A673 (cell line): ENCODE data around the gene RNF217. TPM values are rescaled to one million over a fixed set of nuclear protein-coding genes. Genes with fewer than 3 reads are reported as not detected.

ENCODE experiments used
- BruUV-seq: library from RNA; stranded (reverse); fragments of 400-500 nt; replicated peaks from 2 replicates; lab custom pipeline; 2021; lab: Mats Ljungman, UMichigan
- CTCF ChIA-PET: fragments of 300-600 bp; sonication (Branson Sonifier 250); formaldehyde crosslinking; loops from one replicate; lab custom pipeline; 2022; ENCODE audit warnings: antibody characterized with exemption; lab: Charles Lee
- POLR2A ChIA-PET: fragments of 300-600 bp; sonication (Branson Sonifier 250); formaldehyde crosslinking; loops from one replicate; lab custom pipeline; 2022; ENCODE audit warnings: antibody characterized with exemption; ENCODE audit not compliant: low non-redundant PET; lab: Charles Lee
- DNase-seq: peaks from one replicate; pipeline ENCODE4 v3.0.0-alpha.2; 2015; ENCODE audit warnings: low spot score
- H3K27ac ChIP-seq: fragments of 200-600 bp; sonication (generic); 2 replicates; pipeline ENCODE4 v1.5.1; 2016; ENCODE audit warnings: mixed run types, low read depth, mild to moderate bottlenecking, mixed read lengths, antibody characterized with exemption, low read length; ENCODE audit not compliant: poor library complexity, severe bottlenecking
- H3K27me3 ChIP-seq: fragments of 200-600 bp; sonication (generic); replicated peaks from 2 replicates; pipeline ENCODE4 v1.6.1; 2017; ENCODE audit warnings: mixed run types, low read depth, mild to moderate bottlenecking, mixed read lengths, antibody characterized with exemption, low read length; ENCODE audit not compliant: insufficient read depth, poor library complexity
- H3K36me3 ChIP-seq: fragments of 200-600 bp; sonication (generic); 2 replicates; pipeline ENCODE4 v1.6.1; 2016; ENCODE audit warnings: mixed run types, mild to moderate bottlenecking, mixed read lengths, antibody characterized with exemption, low read length; ENCODE audit not compliant: insufficient read depth, poor library complexity, severe bottlenecking
- H3K4me1 ChIP-seq: fragments of 200-600 bp; sonication (generic); 2 replicates; pipeline ENCODE4 v1.6.1; 2017; ENCODE audit warnings: mixed run types, mild to moderate bottlenecking, mixed read lengths, antibody characterized with exemption, low read length; ENCODE audit not compliant: insufficient read depth, poor library complexity, severe bottlenecking
- H3K4me3 ChIP-seq: fragments of 200-600 bp; sonication (generic); 2 replicates; pipeline ENCODE4 v1.5.1; 2016; ENCODE audit warnings: low read depth, mixed run types, mild to moderate bottlenecking, mixed read lengths, low read length; ENCODE audit not compliant: poor library complexity, severe bottlenecking
- H3K9me3 ChIP-seq: fragments of 200-600 bp; sonication (generic); 2 replicates; pipeline ENCODE4 v1.6.1; 2016; ENCODE audit warnings: mixed run types, low read depth, mild to moderate bottlenecking, mixed read lengths, antibody characterized with exemption, low read length; ENCODE audit not compliant: poor library complexity, severe bottlenecking
- CTCF ChIP-seq: fragments of 300-800, 200-600 bp; sonication (generic); conservative IDR thresholded peaks from 2 replicates; pipeline ENCODE4 v1.5.1; 2017; ENCODE audit warnings: low read depth, mild to moderate bottlenecking, antibody characterized with exemption, low read length, moderate library complexity, mixed read lengths
- EZH2 ChIP-seq: fragments of 200-600 bp; sonication (generic); IDR thresholded peaks from 2 replicates; pipeline ENCODE4 v1.6.1; 2017; ENCODE audit warnings: borderline replicate concordance, low read depth, mild to moderate bottlenecking, mixed read lengths, antibody characterized with exemption, low read length; ENCODE audit not compliant: poor library complexity, severe bottlenecking
- intact Hi-C: fragments of 100-400 bp; cut with micrococcal nuclease; formaldehyde crosslinking; loops from one replicate; pipeline ENCODE4 v1.10.0; 2022; ENCODE audit not compliant: unreplicated experiment
- total RNA-seq: library from RNA; stranded (reverse); gene quantifications from 2 replicates; pipeline ENCODE4 v1.2.3, GENCODE V29; 2021

RNF217 gene
- total RNA-seq, 1 experiment from 2014 or later, result 20.6 TPM

GRCh38 chr6:125019281-125019680, 57.0 kb downstream of the RNF217 start:
- Histone ChIP-seq H3K36me3 (no peaks in the 10 kb centered on the region), H3K9me3 (no peaks in the 10 kb centered on the region), H3K4me1 (peaks cover 25% of the 10 kb centered on the region), H3K4me3 (no peak overlapping the region), H3K27ac (no peak overlapping the region), H3K27me3 (no peaks in the 10 kb centered on the region)
- ChIA-PET CTCF (no interaction called here), POLR2A (no interaction called here)
- TF ChIP-seq CTCF, result 0 out of 2 replicates have a peak, but pooled peaks have one; percentile 13
- no peak for TF ChIP-seq EZH2
- no TSS peak for BruUV-seq
- no peak for DNase-seq
- intact Hi-C loops, result no loop called here

DNA sequence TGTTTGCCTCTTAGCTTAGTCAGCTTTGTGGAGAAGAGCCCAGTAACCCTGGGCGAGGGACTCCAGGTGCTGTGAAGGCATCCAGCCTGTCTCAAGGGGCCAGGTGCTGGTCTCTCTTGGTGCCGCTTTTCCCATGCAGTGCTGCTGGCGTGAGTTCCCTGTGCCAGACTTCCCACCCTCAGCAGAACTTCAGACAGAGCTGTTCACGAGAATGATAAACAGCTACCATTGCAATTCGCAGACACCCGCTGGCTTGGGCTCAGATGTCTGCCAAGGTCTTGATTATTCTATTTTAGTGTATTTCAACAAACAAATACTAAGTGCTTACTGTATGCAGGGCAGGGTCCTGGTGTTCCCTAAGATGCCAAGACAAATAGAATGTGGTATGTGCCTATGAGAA, 57.7 kb downstream of the RNF217 start:
- H3K27ac ChIP-seq, result no peak overlapping the region
- no peak overlapping the region for H3K4me3 ChIP-seq
- H3K36me3 ChIP-seq, result no peaks in the 10 kb centered on the region
- no peak for TF ChIP-seq CTCF
- TF ChIP-seq EZH2, result no peak
- H3K27me3 ChIP-seq, result no peaks in the 10 kb centered on the region
- peaks cover 21% of the 10 kb centered on the region for H3K4me1 ChIP-seq
- ChIA-PET POLR2A (no interaction called here), CTCF (no interaction called here)
- no TSS peak for BruUV-seq
- no peaks in the 10 kb centered on the region for H3K9me3 ChIP-seq
- no peak for DNase-seq
- intact Hi-C loops, result no loop called here

- no peaks in the 10 kb centered on the region for H3K9me3 ChIP-seq
- ChIA-PET CTCF (no interaction called here), POLR2A (no interaction called here)
- no peak overlapping the region for H3K4me3 ChIP-seq
- no peaks in the 10 kb centered on the region for H3K36me3 ChIP-seq
- peaks cover 17% of the 10 kb centered on the region for H3K4me1 ChIP-seq
- intact Hi-C loops, result no loop called here
- peak; percentile 48 for DNase-seq
- TF ChIP-seq EZH2 (no peak), CTCF (no peak)
- H3K27me3 ChIP-seq, result no peaks in the 10 kb centered on the region
- BruUV-seq, result no TSS peak
- H3K27ac ChIP-seq, result no peak overlapping the region
Measured at GRCh38 chr6:125020385-125020784, 58.1 kb downstream of the RNF217 start.
